Measurements from ENCODE around the gene ST6GALNAC1. TPM values are rescaled to one million over a fixed set of nuclear protein-coding genes. Genes with fewer than 3 reads are reported as not detected.

The ST6GALNAC1 gene
- total RNA-seq, 1 donor from 2014 or later = not detected

GRCh38 chr17:76575570-76575969 lies 68.0 kb downstream of the ST6GALNAC1 start:
- Mint-ChIP-seq H3K9me3 (ENCODE audit: unreplicated experiment) (peaks cover 2% of the 10 kb centered on the region), H3K27me3 (ENCODE audit: unreplicated experiment) (peaks cover 2% of the 10 kb centered on the region), H3K36me3 (ENCODE audit: unreplicated experiment) (no peaks in the 10 kb centered on the region), H3K27ac (ENCODE audit: unreplicated experiment) (no peak overlapping the region), H3K4me1 (ENCODE audit: low read depth, unreplicated experiment) (no peaks in the 10 kb centered on the region), H3K4me3 (ENCODE audit: unreplicated experiment) (no peak overlapping the region)
- TF ChIP-seq, protein P1, sequence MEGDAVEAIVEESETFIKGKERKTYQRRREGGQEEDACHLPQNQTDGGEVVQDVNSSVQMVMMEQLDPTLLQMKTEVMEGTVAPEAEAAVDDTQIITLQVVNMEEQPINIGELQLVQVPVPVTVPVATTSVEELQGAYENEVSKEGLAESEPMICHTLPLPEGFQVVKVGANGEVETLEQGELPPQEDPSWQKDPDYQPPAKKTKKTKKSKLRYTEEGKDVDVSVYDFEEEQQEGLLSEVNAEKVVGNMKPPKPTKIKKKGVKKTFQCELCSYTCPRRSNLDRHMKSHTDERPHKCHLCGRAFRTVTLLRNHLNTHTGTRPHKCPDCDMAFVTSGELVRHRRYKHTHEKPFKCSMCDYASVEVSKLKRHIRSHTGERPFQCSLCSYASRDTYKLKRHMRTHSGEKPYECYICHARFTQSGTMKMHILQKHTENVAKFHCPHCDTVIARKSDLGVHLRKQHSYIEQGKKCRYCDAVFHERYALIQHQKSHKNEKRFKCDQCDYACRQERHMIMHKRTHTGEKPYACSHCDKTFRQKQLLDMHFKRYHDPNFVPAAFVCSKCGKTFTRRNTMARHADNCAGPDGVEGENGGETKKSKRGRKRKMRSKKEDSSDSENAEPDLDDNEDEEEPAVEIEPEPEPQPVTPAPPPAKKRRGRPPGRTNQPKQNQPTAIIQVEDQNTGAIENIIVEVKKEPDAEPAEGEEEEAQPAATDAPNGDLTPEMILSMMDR (IDR thresholded peaks at IDR 0.05; ENCODE audit: partially characterized antibody, unreplicated experiment) = no peak
- no peak for DNase-seq

Other genes with a start within 250 kb of the ST6GALNAC1 start
- 94.3 TPM for gene UBE2O, start 190.6 kb downstream of the ST6GALNAC1 start, total RNA-seq (ENCODE audit: unreplicated experiment)
- gene AANAT, start 176.2 kb downstream of the ST6GALNAC1 start, total RNA-seq (ENCODE audit: unreplicated experiment) = 0.39 TPM
- 1.9 TPM for gene RHBDF2, start 142.3 kb downstream of the ST6GALNAC1 start, total RNA-seq (ENCODE audit: unreplicated experiment)
- 20.4 TPM for gene CYGB, start 106.0 kb downstream of the ST6GALNAC1 start, total RNA-seq (ENCODE audit: unreplicated experiment)
- 1.4 TPM for gene PRCD, start 103.7 kb downstream of the ST6GALNAC1 start, total RNA-seq (ENCODE audit: unreplicated experiment)
- gene ST6GALNAC2, start 57.9 kb downstream of the ST6GALNAC1 start, total RNA-seq (ENCODE audit: unreplicated experiment) = 0.32 TPM
- gene MXRA7, start 67.2 kb upstream of the ST6GALNAC1 start, total RNA-seq (ENCODE audit: unreplicated experiment) = 236 TPM
- gene JMJD6, start 82.8 kb upstream of the ST6GALNAC1 start, total RNA-seq (ENCODE audit: unreplicated experiment) = 39.0 TPM
- 24.3 TPM for gene METTL23, start 83.1 kb upstream of the ST6GALNAC1 start, total RNA-seq (ENCODE audit: unreplicated experiment)
- gene SRSF2, start 93.6 kb upstream of the ST6GALNAC1 start, total RNA-seq (ENCODE audit: unreplicated experiment) = 188 TPM
- gene MFSD11, start 94.4 kb upstream of the ST6GALNAC1 start, total RNA-seq (ENCODE audit: unreplicated experiment) = 33.7 TPM
- gene MGAT5B, start 224.6 kb upstream of the ST6GALNAC1 start, total RNA-seq (ENCODE audit: unreplicated experiment) = 22.9 TPM

Data from glutamatergic neuron (in vitro differentiated cells).